H9 (cell line): Measurements from ENCODE around the gene MMRN2. TPM values are rescaled to one million over a fixed set of nuclear protein-coding genes. Genes with fewer than 3 reads are reported as not detected.

Experiments
- DNase-seq: peaks from one replicate; pipeline ENCODE4 v3.0.0-alpha.2; 2017
- H2AFZ ChIP-seq: one replicate; pipeline ENCODE4 v1.6.1; 2013; ENCODE audit warnings: mild to moderate bottlenecking, low read length, control low read depth, moderate library complexity
- H2AK5ac ChIP-seq: 2 replicates; pipeline ENCODE4 v1.6.1; 2013; ENCODE audit warnings: low read length, control low read depth, mixed read lengths; ENCODE audit not compliant: insufficient read length
- H2BK120ac ChIP-seq: one replicate; pipeline ENCODE4 v1.6.1; 2013; ENCODE audit warnings: low read depth, mild to moderate bottlenecking, low read length, control low read depth, inconsistent platforms; ENCODE audit not compliant: poor library complexity, severe bottlenecking
- H2BK12ac ChIP-seq: 2 replicates; pipeline ENCODE4 v1.6.1; 2013; ENCODE audit warnings: low read length, control low read depth, mixed read lengths, low read depth; ENCODE audit not compliant: insufficient read length
- H2BK15ac ChIP-seq: 2 replicates; pipeline ENCODE4 v1.6.1; 2013; ENCODE audit warnings: low read depth, low read length, control low read depth
- H2BK20ac ChIP-seq: one replicate; pipeline ENCODE4 v1.6.1; 2013; ENCODE audit warnings: low read depth, mild to moderate bottlenecking, low read length, control low read depth, inconsistent platforms; ENCODE audit not compliant: poor library complexity, severe bottlenecking
- H2BK5ac ChIP-seq: 2 replicates; pipeline ENCODE4 v1.6.1; 2013; ENCODE audit warnings: low read length, control low read depth, mixed read lengths; ENCODE audit not compliant: insufficient read length
- H3K14ac ChIP-seq: 2 replicates; pipeline ENCODE4 v1.6.1; 2013; ENCODE audit warnings: low read length, control low read depth; ENCODE audit not compliant: insufficient read depth
- H3K18ac ChIP-seq: 2 replicates; pipeline ENCODE4 v1.6.1; 2013; ENCODE audit warnings: low read depth, mild to moderate bottlenecking, mixed read lengths, low read length, control low read depth; ENCODE audit not compliant: insufficient read length
- H3K23ac ChIP-seq: 2 replicates; pipeline ENCODE4 v1.6.1; 2013; ENCODE audit warnings: low read length, control low read depth, mixed read lengths, low read depth; ENCODE audit not compliant: insufficient read length
- H3K23me2 ChIP-seq: 2 replicates; pipeline ENCODE4 v1.6.1; 2013; ENCODE audit warnings: low read depth, mild to moderate bottlenecking, mixed read lengths, low read length, control low read depth; ENCODE audit not compliant: insufficient read length, poor library complexity, severe bottlenecking
- H3K27ac ChIP-seq: 2 replicates; pipeline ENCODE4 v1.5.1; 2013; ENCODE audit warnings: low read length, control low read depth, mixed read lengths, low read depth; ENCODE audit not compliant: insufficient read length
- H3K27me3 ChIP-seq: 2 replicates; pipeline ENCODE4 v1.6.1; 2013; ENCODE audit warnings: low read length, control low read depth, inconsistent platforms; ENCODE audit not compliant: insufficient read depth
- H3K4ac ChIP-seq: 2 replicates; pipeline ENCODE4 v1.6.1; 2013; ENCODE audit warnings: low read depth, mild to moderate bottlenecking, control low read depth, inconsistent platforms, low read length, moderate library complexity
- H3K4me1 ChIP-seq: 2 replicates; pipeline ENCODE4 v1.6.1; 2013; ENCODE audit warnings: low read length, control low read depth, inconsistent platforms; ENCODE audit not compliant: insufficient read depth
- H3K4me2 ChIP-seq: 2 replicates; pipeline ENCODE4 v1.6.1; 2013; ENCODE audit warnings: low read length, control low read depth, mixed read lengths; ENCODE audit not compliant: insufficient read length, insufficient read depth
- H3K56ac ChIP-seq: 2 replicates; pipeline ENCODE4 v1.6.1; 2013; ENCODE audit warnings: low read depth, mild to moderate bottlenecking, mixed read lengths, low read length, control low read depth; ENCODE audit not compliant: insufficient read length
- H3K79me1 ChIP-seq: 2 replicates; pipeline ENCODE4 v1.6.1; 2013; ENCODE audit warnings: low read depth, mild to moderate bottlenecking, moderate library complexity, low read length, control low read depth, inconsistent platforms; ENCODE audit not compliant: insufficient read depth, poor library complexity, severe bottlenecking
- H3K79me2 ChIP-seq: 2 replicates; pipeline ENCODE4 v1.6.1; 2013; ENCODE audit warnings: low read length, control low read depth, inconsistent platforms; ENCODE audit not compliant: insufficient read depth
- H3K9ac ChIP-seq: 2 replicates; pipeline ENCODE4 v1.6.1; 2013; ENCODE audit warnings: low read length, control low read depth, mixed read lengths; ENCODE audit not compliant: insufficient read length; ENCODE audit errors: extremely low read depth
- H3K9me3 ChIP-seq: one replicate; pipeline ENCODE4 v1.6.1; 2013; ENCODE audit warnings: low read depth, low read length, inconsistent platforms; ENCODE audit not compliant: control insufficient read depth
- H3T11ph ChIP-seq: one replicate; pipeline ENCODE4 v1.6.1; 2013; ENCODE audit warnings: mild to moderate bottlenecking, low read length, control low read depth, inconsistent platforms
- H4K20me1 ChIP-seq: one replicate; pipeline ENCODE4 v1.6.1; 2013; ENCODE audit not compliant: control insufficient read depth, insufficient read length, insufficient read depth
- H4K5ac ChIP-seq: 2 replicates; pipeline ENCODE4 v1.6.1; 2013; ENCODE audit warnings: low read depth, mild to moderate bottlenecking, mixed read lengths, low read length, control low read depth; ENCODE audit not compliant: insufficient read length
- H4K8ac ChIP-seq: replicated peaks from 2 replicates; pipeline ENCODE4 v1.6.1; 2013; ENCODE audit warnings: low read length, control low read depth, mixed read lengths, low read depth; ENCODE audit not compliant: insufficient read length
- H4K91ac ChIP-seq: 2 replicates; pipeline ENCODE4 v1.6.1; 2013; ENCODE audit warnings: low read depth, mild to moderate bottlenecking, moderate library complexity, mixed read lengths, low read length, control low read depth; ENCODE audit not compliant: insufficient read length
- H3K27ac Mint-ChIP-seq, 3 experiments: 2 replicates in 2 of 3; 3 replicates in 1 of 3; pipeline ENCODE4 v1.8.0; 2020 to 2021; ENCODE audit warnings: mixed read lengths in 3 of 3, mild to moderate bottlenecking in 1 of 3, moderate library complexity in 1 of 3
- H3K27me3 Mint-ChIP-seq: 2 replicates; pipeline ENCODE4 v1.8.0; 2021; ENCODE audit warnings: low read depth, mild to moderate bottlenecking, moderate library complexity, mixed read lengths
- H3K36me3 Mint-ChIP-seq, 3 experiments: 2 replicates in 2 of 3; 3 replicates in 1 of 3; pipeline ENCODE4 v1.8.0; 2020 to 2021; ENCODE audit warnings: low read depth in 3 of 3, mixed read lengths in 3 of 3; ENCODE audit not compliant: insufficient read depth in 1 of 3
- H3K4me1 Mint-ChIP-seq, 2 experiments: 2 replicates each; pipeline ENCODE4 v1.8.0; 2020; ENCODE audit warnings: mixed read lengths in 2 of 2
- H3K4me3 Mint-ChIP-seq, 2 experiments: 2 replicates in 1 of 2; 3 replicates in 1 of 2; pipeline ENCODE4 v1.8.0; 2020 to 2021; ENCODE audit warnings: mild to moderate bottlenecking in 2 of 2, mixed read lengths in 2 of 2, moderate library complexity in 1 of 2
- H3K9me3 Mint-ChIP-seq, 2 experiments: 2 replicates in 1 of 2; 3 replicates in 1 of 2; pipeline ENCODE4 v1.8.0; 2020; ENCODE audit warnings: mild to moderate bottlenecking in 2 of 2, mixed read lengths in 2 of 2, moderate library complexity in 1 of 2
- CTCF ChIP-seq: fragments of 200-600 bp; sonication (generic); conservative IDR thresholded peaks from 3 replicates; pipeline ENCODE4 v1.8.0; 2021; ENCODE audit warnings: antibody characterized with exemption, mild to moderate bottlenecking
- WGBS: extraction: QIAGEN DNeasy Blood & Tissue Kit; methylation state at CpG from one replicate; pipeline ENCODE4 v1.1.7; 2013; ENCODE audit warnings: missing lambda C conversion rate, low lambda C conversion rate, mixed read lengths; ENCODE audit not compliant: insufficient read length; ENCODE audit errors: extremely low coverage; 5-methylcytosine and 5-hydroxymethylcytosine counted together
- total RNA-seq: library from RNA; stranded (reverse); gene quantifications from 2 replicates; pipeline ENCODE4 v1.2.1, GENCODE V29; 2021

MMRN2 gene
- total RNA-seq, 1 experiment from 2014 or later, result 1.0 TPM

GRCh38 chr10:86944907-86945306, 12.5 kb downstream of the MMRN2 start:
- Histone ChIP-seq H3K23me2 (no peaks in the 10 kb centered on the region), H3K79me1 (no peaks in the 10 kb centered on the region), H3K56ac (no peak overlapping the region), H3K79me2 (no peaks in the 10 kb centered on the region), H2BK12ac (no peak overlapping the region), H4K5ac (no peak overlapping the region), H3K14ac (no peak overlapping the region), H3K23ac (no peak overlapping the region), H4K91ac (no peak overlapping the region), H2AK5ac (no peak overlapping the region), H2BK5ac (no peak overlapping the region), H3K4ac (no peak overlapping the region), H3K9me3 (no peaks in the 10 kb centered on the region), H3K9ac (no peak overlapping the region), H3T11ph (no peak overlapping the region), H3K4me2 (no peak overlapping the region), H2BK20ac (no peak overlapping the region), H2AFZ (no peak overlapping the region), H2BK120ac (no peak overlapping the region), H4K20me1 (no peaks in the 10 kb centered on the region), H3K27ac (no peak overlapping the region), H2BK15ac (no peak overlapping the region), H3K4me1 (no peaks in the 10 kb centered on the region), H3K18ac (no peak overlapping the region), H4K8ac (no peak overlapping the region), H3K27me3 (no peaks in the 10 kb centered on the region)
- H3K27ac Mint-ChIP-seq, result no peak overlapping the region
- no peak for DNase-seq
- TF ChIP-seq CTCF, result no peak
- H3K4me3 Mint-ChIP-seq, result no peak overlapping the region
- no CpG with 5 or more reads among the region's 3 CpGs for WGBS
- peaks cover 13 to 19% of the 10 kb centered on the region in 2 experiments for H3K4me1 Mint-ChIP-seq
- no peaks in the 10 kb centered on the region; a peak in 1 of 7 replicates for H3K36me3 Mint-ChIP-seq
- peaks cover 5% of the 10 kb centered on the region for H3K27me3 Mint-ChIP-seq
- no peaks in the 10 kb centered on the region; a peak in 2 of 5 replicates for H3K9me3 Mint-ChIP-seq
